MCF 10A (cell line): Measurements from ENCODE around the gene KIAA0753. TPM values are rescaled to one million over a fixed set of nuclear protein-coding genes. Genes with fewer than 3 reads are reported as not detected.

Experiments used
- BruUV-seq: library from RNA; stranded (reverse); fragments of 400-500 nt; replicated peaks from 2 replicates; lab custom pipeline; 2021; lab: Mats Ljungman, UMichigan
- CTCF ChIA-PET: fragments of 300-600 bp; sonication (Branson Sonifier 250); formaldehyde crosslinking; extraction: SDS; loops from one replicate; lab custom pipeline; 2021; ENCODE audit warnings: antibody characterized with exemption, inconsistent platforms; lab: Yijun Ruan, JAX
- POLR2A ChIA-PET: fragments of 300-600, 350-650 bp; sonication (Branson Sonifier 250); formaldehyde crosslinking; extraction: SDS; loops from one replicate; lab custom pipeline; 2020; ENCODE audit warnings: antibody characterized with exemption, inconsistent platforms; lab: Yijun Ruan, JAX
- DNase-seq: peaks from one replicate; pipeline ENCODE4 v3.0.0-alpha.2; 2018; ENCODE audit not compliant: unreplicated experiment
- H3K27ac Mint-ChIP-seq: one replicate; pipeline ENCODE4 v1.8.0; 2022; ENCODE audit warnings: mild to moderate bottlenecking, low read depth, mixed read lengths; ENCODE audit not compliant: unreplicated experiment
- H3K27me3 Mint-ChIP-seq: one replicate; pipeline ENCODE4 v1.8.0; 2022; ENCODE audit warnings: mixed read lengths; ENCODE audit not compliant: insufficient read depth, unreplicated experiment
- H3K36me3 Mint-ChIP-seq: one replicate; pipeline ENCODE4 v1.8.0; 2022; ENCODE audit warnings: mild to moderate bottlenecking, moderate library complexity, mixed read lengths; ENCODE audit not compliant: insufficient read depth, unreplicated experiment
- H3K4me1 Mint-ChIP-seq: one replicate; pipeline ENCODE4 v1.8.0; 2022; ENCODE audit warnings: mixed read lengths; ENCODE audit not compliant: insufficient read depth, unreplicated experiment
- H3K4me3 Mint-ChIP-seq: one replicate; pipeline ENCODE4 v1.8.0; 2022; ENCODE audit warnings: mild to moderate bottlenecking, moderate library complexity, mixed read lengths; ENCODE audit not compliant: unreplicated experiment
- H3K9me3 Mint-ChIP-seq: one replicate; pipeline ENCODE4 v1.8.0; 2022; ENCODE audit warnings: mixed read lengths; ENCODE audit not compliant: unreplicated experiment
- intact Hi-C: fragments of 100-400 bp; cut with micrococcal nuclease; formaldehyde crosslinking; loops from 2 replicates; pipeline ENCODE4 v1.14.1; 2022
- total RNA-seq: library from RNA; stranded (reverse); gene quantifications from 2 replicates; pipeline ENCODE4 v1.2.3, GENCODE V29; 2022
- TF ChIP-seq, protein P1 (sequence below): fragments of 200-600 bp; IDR thresholded peaks from one replicate; pipeline ENCODE4 v1.8.0; 2022; ENCODE audit warnings: antibody characterized with exemption, mild to moderate bottlenecking; ENCODE audit not compliant: unreplicated experiment

The KIAA0753 gene
- total RNA-seq, 1 experiment from 2014 or later: 22.8 TPM

DNA sequence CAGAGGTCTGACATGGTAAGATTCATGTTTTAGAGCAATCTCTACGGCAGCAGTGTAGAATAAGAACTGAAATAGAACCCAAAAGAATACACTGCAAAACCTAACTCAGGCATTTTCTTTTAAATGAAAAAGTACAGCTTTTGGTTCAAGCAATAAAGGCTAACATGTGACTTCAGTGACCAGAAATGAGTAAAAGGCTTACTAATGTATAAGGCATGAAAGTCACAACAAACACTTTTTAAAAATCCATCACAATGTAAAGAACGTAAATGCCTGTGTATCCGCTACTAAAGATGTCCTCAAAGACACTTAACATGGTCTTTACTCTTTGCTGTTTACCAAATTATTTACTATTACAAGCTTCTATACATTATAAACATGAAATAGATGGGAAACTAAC, 16.6 kb downstream of the KIAA0753 start:
- Mint-ChIP-seq H3K4me1 (peaks cover 6% of the 10 kb centered on the region), H3K27ac (no peak overlapping the region), H3K4me3 (no peak overlapping the region), H3K27me3 (no peaks in the 10 kb centered on the region), H3K36me3 (peaks cover 75% of the 10 kb centered on the region), H3K9me3 (no peaks in the 10 kb centered on the region)
- DNase-seq: no peak
- intact Hi-C loops: no loop called here
- ChIA-PET POLR2A (interaction anchor here (0.6 to 0.7 kb wide), 2 partner anchors 17 to 38 kb away, joined by 3 read pairs; no protein-coding TSS in a partner anchor), CTCF (interaction anchor here (0.9 kb wide), 1 partner anchor 152 kb away, joined by 4 read pairs; no protein-coding TSS in a partner anchor)
- BruUV-seq: no TSS peak
- TF ChIP-seq, protein P1, sequence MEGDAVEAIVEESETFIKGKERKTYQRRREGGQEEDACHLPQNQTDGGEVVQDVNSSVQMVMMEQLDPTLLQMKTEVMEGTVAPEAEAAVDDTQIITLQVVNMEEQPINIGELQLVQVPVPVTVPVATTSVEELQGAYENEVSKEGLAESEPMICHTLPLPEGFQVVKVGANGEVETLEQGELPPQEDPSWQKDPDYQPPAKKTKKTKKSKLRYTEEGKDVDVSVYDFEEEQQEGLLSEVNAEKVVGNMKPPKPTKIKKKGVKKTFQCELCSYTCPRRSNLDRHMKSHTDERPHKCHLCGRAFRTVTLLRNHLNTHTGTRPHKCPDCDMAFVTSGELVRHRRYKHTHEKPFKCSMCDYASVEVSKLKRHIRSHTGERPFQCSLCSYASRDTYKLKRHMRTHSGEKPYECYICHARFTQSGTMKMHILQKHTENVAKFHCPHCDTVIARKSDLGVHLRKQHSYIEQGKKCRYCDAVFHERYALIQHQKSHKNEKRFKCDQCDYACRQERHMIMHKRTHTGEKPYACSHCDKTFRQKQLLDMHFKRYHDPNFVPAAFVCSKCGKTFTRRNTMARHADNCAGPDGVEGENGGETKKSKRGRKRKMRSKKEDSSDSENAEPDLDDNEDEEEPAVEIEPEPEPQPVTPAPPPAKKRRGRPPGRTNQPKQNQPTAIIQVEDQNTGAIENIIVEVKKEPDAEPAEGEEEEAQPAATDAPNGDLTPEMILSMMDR: no peak

DNA sequence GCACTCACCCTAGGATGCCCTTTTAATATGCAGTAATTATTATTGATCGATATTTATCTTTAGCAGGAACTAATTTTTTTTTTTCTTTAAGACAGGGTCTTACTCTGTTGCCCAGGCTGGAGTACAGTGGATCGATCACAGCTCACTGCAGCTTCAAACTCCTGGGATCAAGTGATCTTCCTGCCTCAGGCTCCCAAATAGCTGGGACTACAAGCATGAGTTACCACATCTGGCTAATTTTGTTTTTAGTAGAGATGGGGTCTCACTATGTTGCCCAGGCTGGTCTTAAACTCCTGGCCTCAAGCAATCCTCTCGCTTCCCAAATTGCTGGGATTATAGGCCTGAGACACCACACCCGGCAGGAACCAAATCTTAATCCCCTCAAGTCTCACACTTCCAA, 29.3 kb downstream of the KIAA0753 start:
- Mint-ChIP-seq H3K27me3 (no peaks in the 10 kb centered on the region), H3K27ac (no peak overlapping the region), H3K9me3 (no peaks in the 10 kb centered on the region), H3K4me3 (no peak overlapping the region), H3K36me3 (peaks cover 81% of the 10 kb centered on the region), H3K4me1 (peaks cover 11% of the 10 kb centered on the region)
- ChIA-PET POLR2A (interaction anchor here (0.7 kb wide), 1 partner anchor 68 kb away, joined by 3 read pairs; no protein-coding TSS in a partner anchor), CTCF (interaction anchor here (0.6 to 0.8 kb wide), 2 partner anchors 161 to 410 kb away, joined by 3 read pairs; no protein-coding TSS in a partner anchor)
- intact Hi-C loops: no loop called here
- DNase-seq: no peak
- no TSS peak for BruUV-seq
- TF ChIP-seq, protein P1: no peak

- Mint-ChIP-seq H3K36me3 (peaks cover 87% of the 10 kb centered on the region), H3K4me3 (no peak overlapping the region), H3K9me3 (no peaks in the 10 kb centered on the region), H3K4me1 (peaks cover 11% of the 10 kb centered on the region), H3K27me3 (no peaks in the 10 kb centered on the region), H3K27ac (no peak overlapping the region)
- TF ChIP-seq, protein P1: no peak
- no TSS peak for BruUV-seq
- ChIA-PET POLR2A (interaction anchor here (0.6 to 1.9 kb wide), 3 partner anchors 13 to 166 kb away, joined by 3 to 5 read pairs (median 4); partner anchors contain the start of gene PIMREG), CTCF (interaction anchor here (0.6 to 0.8 kb wide), 4 partner anchors 16 to 539 kb away, joined by 3 to 4 read pairs (median 4); no protein-coding TSS in a partner anchor)
- DNase-seq: no peak
- intact Hi-C loops: no loop called here
Observed at GRCh38 chr17:6610011-6610410, 30.5 kb downstream of the KIAA0753 start.

DNA sequence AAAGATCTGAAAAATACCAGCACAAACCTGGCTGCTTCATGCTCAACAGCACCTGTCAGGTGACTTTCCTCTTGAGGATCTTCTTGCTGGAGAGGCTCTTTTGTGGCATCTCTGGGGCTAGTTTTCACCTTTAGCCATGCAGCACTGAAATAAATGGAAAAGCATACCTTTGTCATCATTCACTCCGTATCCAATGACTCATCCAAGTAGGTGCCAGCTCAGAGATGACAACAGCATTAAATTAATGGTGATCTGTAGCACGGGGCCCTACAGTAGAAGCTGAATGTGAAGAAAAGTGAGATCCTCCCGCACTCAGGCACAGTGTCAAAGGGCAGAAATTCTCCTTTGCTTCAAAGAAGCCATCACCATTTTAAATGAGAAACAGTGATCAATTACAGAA, 32.2 kb downstream of the KIAA0753 start:
- no peak overlapping the region for H3K27ac Mint-ChIP-seq
- TF ChIP-seq, protein P1: no peak
- H3K9me3 Mint-ChIP-seq: no peaks in the 10 kb centered on the region
- CTCF ChIA-PET: interaction anchor here (0.7 to 3.6 kb wide), 6 partner anchors 13 to 302 kb away, joined by 3 to 24 read pairs (median 4); no protein-coding TSS in a partner anchor
- peaks cover 84% of the 10 kb centered on the region for H3K36me3 Mint-ChIP-seq
- peaks cover 11% of the 10 kb centered on the region for H3K4me1 Mint-ChIP-seq
- intact Hi-C loops: no loop called here
- BruUV-seq: no TSS peak
- H3K27me3 Mint-ChIP-seq: no peaks in the 10 kb centered on the region
- POLR2A ChIA-PET: interaction anchor here (0.5 to 3.8 kb wide), 15 partner anchors 8 to 1310 kb away, joined by 3 to 24 read pairs (median 4); partner anchors contain the start of genes KIAA0753 and TXNDC17
- DNase-seq: peak; percentile 63
- H3K4me3 Mint-ChIP-seq: no peak overlapping the region
